HG03521 (cell line): ENCODE results near the gene AKT1.
A peak's percentile ranks its signal among the peaks of the same experiment; 100 is the strongest.
"Not testable (repeated sequence)": the region's sequence is repeated elsewhere in the genome, so short reads cannot be mapped to it uniquely, and the experiment has no call there.

ENCODE experiments used
- ATAC-seq: cut with Tn5 transposase; IDR thresholded peaks from one replicate; pipeline ENCODE4 v1.9.1; 2021; ENCODE audit warnings: mild to moderate bottlenecking, moderate library complexity; ENCODE audit not compliant: unreplicated experiment

AKT1 gene

GRCh38 chr14:104756477-104757237 is 38.9 kb downstream of the AKT1 start:
- ATAC-seq = no peak

- no peak for ATAC-seq
These were observed 39.9 kb downstream of the AKT1 start for GRCh38 chr14:104755621-104756020.

GRCh38 chr14:104754213-104754851 is 41.2 kb downstream of the AKT1 start:
- ATAC-seq = no peak

- no peak for ATAC-seq
These were observed 41.9 kb downstream of the AKT1 start for GRCh38 chr14:104753528-104754212.

GRCh38 chr14:104752735-104753527 is 42.6 kb downstream of the AKT1 start, which contains the start of gene SIVA1:
Gene SIVA1 (plus strand): TSS chr14:104753147. CDS start chr14:104753202, 55 bp downstream.
- ATAC-seq = peak; percentile 84

- peak; percentile 0 for ATAC-seq
These were observed 43.2 kb downstream of the AKT1 start for GRCh38 chr14:104752423-104752734.

- ATAC-seq = no peak
These were observed 43.8 kb downstream of the AKT1 start for GRCh38 chr14:104751539-104752422.

GRCh38 chr14:104750753-104751057 is 44.8 kb downstream of the AKT1 start:
- not testable (repeated sequence) for ATAC-seq

- ATAC-seq = no peak
These were observed 45.3 kb downstream of the AKT1 start for GRCh38 chr14:104750056-104750752.

GRCh38 chr14:104749111-104749649 is 46.4 kb downstream of the AKT1 start:
- no peak for ATAC-seq

- no peak for ATAC-seq
These were observed 47.7 kb downstream of the AKT1 start for GRCh38 chr14:104747876-104748275.

- no peak for ATAC-seq
These were observed 48.5 kb downstream of the AKT1 start for GRCh38 chr14:104746934-104747481.

GRCh38 chr14:104746071-104746545 is 49.4 kb downstream of the AKT1 start:
- ATAC-seq = no peak

- no peak for ATAC-seq
These were observed 50.1 kb downstream of the AKT1 start for GRCh38 chr14:104745431-104745830.

- ATAC-seq = no peak
These were observed 51.1 kb downstream of the AKT1 start for GRCh38 chr14:104744484-104744883.

- ATAC-seq = no peak
These were observed 51.8 kb downstream of the AKT1 start for GRCh38 chr14:104743461-104744380.

GRCh38 chr14:104742586-104743455 is 52.7 kb downstream of the AKT1 start:
- ATAC-seq = no peak
